ENCODE measurements around the gene TCF7L1.
"Not testable (repeated sequence)": the region's sequence is repeated elsewhere in the genome, so short reads cannot be mapped to it uniquely, and the experiment has no call there.

TCF7L1 gene

GRCh38 chr2:85183479-85183878 is 50.3 kb downstream of the TCF7L1 start:
- H3K27me3 Mint-ChIP-seq, result peaks cover 2% of the 10 kb centered on the region
- no peaks in the 10 kb centered on the region for H3K36me3 Mint-ChIP-seq
- H3K27ac Mint-ChIP-seq, result no peak overlapping the region
- H3K4me1 Mint-ChIP-seq, result no peaks in the 10 kb centered on the region
- H3K4me3 Mint-ChIP-seq, result no peak overlapping the region
- no peaks in the 10 kb centered on the region for H3K9me3 Mint-ChIP-seq

GRCh38 chr2:85184231-85184630 is 51.0 kb downstream of the TCF7L1 start:
- H3K27me3 Mint-ChIP-seq, result peaks cover 2% of the 10 kb centered on the region
- no peaks in the 10 kb centered on the region for H3K4me1 Mint-ChIP-seq
- H3K27ac Mint-ChIP-seq, result no peak overlapping the region
- no peak overlapping the region for H3K4me3 Mint-ChIP-seq
- H3K9me3 Mint-ChIP-seq, result no peaks in the 10 kb centered on the region
- no peaks in the 10 kb centered on the region for H3K36me3 Mint-ChIP-seq

- Mint-ChIP-seq H3K4me3 (no peak overlapping the region), H3K27me3 (peaks cover 2% of the 10 kb centered on the region), H3K36me3 (no peaks in the 10 kb centered on the region)
These were observed 51.8 kb downstream of the TCF7L1 start for GRCh38 chr2:85184990-85185389.

GRCh38 chr2:85185431-85185940 is 52.3 kb downstream of the TCF7L1 start:
- H3K9me3 Mint-ChIP-seq, result no peaks in the 10 kb centered on the region
- H3K27me3 Mint-ChIP-seq, result peaks cover 2% of the 10 kb centered on the region
- H3K36me3 Mint-ChIP-seq, result no peaks in the 10 kb centered on the region
- no peak overlapping the region for H3K4me3 Mint-ChIP-seq
- no peak overlapping the region for H3K27ac Mint-ChIP-seq
- H3K4me1 Mint-ChIP-seq, result no peaks in the 10 kb centered on the region

More at GRCh38 chr2:85184990-85185389, 51.8 kb downstream of the TCF7L1 start:
- no peaks in the 10 kb centered on the region for H3K9me3 Mint-ChIP-seq
- H3K27ac Mint-ChIP-seq, result no peak overlapping the region
- H3K4me1 Mint-ChIP-seq, result no peaks in the 10 kb centered on the region

- no peaks in the 10 kb centered on the region for H3K36me3 Mint-ChIP-seq
- no peak overlapping the region for H3K4me3 Mint-ChIP-seq
- no peak overlapping the region for H3K27ac Mint-ChIP-seq
- H3K4me1 Mint-ChIP-seq, result no peaks in the 10 kb centered on the region
- peaks cover 2% of the 10 kb centered on the region for H3K27me3 Mint-ChIP-seq
- no peaks in the 10 kb centered on the region for H3K9me3 Mint-ChIP-seq
These were observed 53.9 kb downstream of the TCF7L1 start for GRCh38 chr2:85187069-85187468.

- H3K36me3 Mint-ChIP-seq, result no peaks in the 10 kb centered on the region
- peaks cover 2% of the 10 kb centered on the region for H3K27me3 Mint-ChIP-seq
- H3K27ac Mint-ChIP-seq, result no peak overlapping the region
- no peak overlapping the region for H3K4me3 Mint-ChIP-seq
- H3K9me3 Mint-ChIP-seq, result no peaks in the 10 kb centered on the region
- no peaks in the 10 kb centered on the region for H3K4me1 Mint-ChIP-seq
These were observed 55.7 kb downstream of the TCF7L1 start for GRCh38 chr2:85188852-85189251.

- H3K27me3 Mint-ChIP-seq, result peaks cover 2% of the 10 kb centered on the region
- H3K36me3 Mint-ChIP-seq, result no peaks in the 10 kb centered on the region
- H3K4me3 Mint-ChIP-seq, result no peak overlapping the region
- H3K9me3 Mint-ChIP-seq, result no peaks in the 10 kb centered on the region
- H3K27ac Mint-ChIP-seq, result no peak overlapping the region
- no peaks in the 10 kb centered on the region for H3K4me1 Mint-ChIP-seq
These were observed 56.5 kb downstream of the TCF7L1 start for GRCh38 chr2:85189606-85190270.

- Mint-ChIP-seq H3K4me3 (no peak overlapping the region), H3K27ac (peak overlapping the region; percentile 62), H3K27me3 (peaks cover 2% of the 10 kb centered on the region), H3K9me3 (no peaks in the 10 kb centered on the region), H3K4me1 (no peaks in the 10 kb centered on the region), H3K36me3 (no peaks in the 10 kb centered on the region)
These were observed 58.0 kb downstream of the TCF7L1 start for GRCh38 chr2:85191157-85191556.

GRCh38 chr2:85194780-85195480 is 61.7 kb downstream of the TCF7L1 start:
- Mint-ChIP-seq H3K27me3 (no peaks in the 10 kb centered on the region), H3K9me3 (no peaks in the 10 kb centered on the region), H3K27ac (no peak overlapping the region), H3K4me1 (no peaks in the 10 kb centered on the region), H3K36me3 (no peaks in the 10 kb centered on the region), H3K4me3 (no peak overlapping the region)

GRCh38 chr2:85195956-85196355 is 62.8 kb downstream of the TCF7L1 start:
- Mint-ChIP-seq H3K4me1 (no peaks in the 10 kb centered on the region), H3K27me3 (no peaks in the 10 kb centered on the region), H3K36me3 (no peaks in the 10 kb centered on the region), H3K27ac (no peak overlapping the region), H3K4me3 (no peak overlapping the region), H3K9me3 (no peaks in the 10 kb centered on the region)

- no peak overlapping the region for H3K27ac Mint-ChIP-seq
- H3K4me3 Mint-ChIP-seq, result no peak overlapping the region
- no peaks in the 10 kb centered on the region for H3K27me3 Mint-ChIP-seq
- no peaks in the 10 kb centered on the region for H3K4me1 Mint-ChIP-seq
- no peaks in the 10 kb centered on the region for H3K9me3 Mint-ChIP-seq
- H3K36me3 Mint-ChIP-seq, result no peaks in the 10 kb centered on the region
These were observed 66.5 kb downstream of the TCF7L1 start for GRCh38 chr2:85199698-85200097.

GRCh38 chr2:85209887-85210286 is 76.7 kb downstream of the TCF7L1 start:
- Mint-ChIP-seq H3K4me3 (no peak overlapping the region), H3K27me3 (peaks cover 9% of the 10 kb centered on the region), H3K27ac (no peak overlapping the region)

GRCh38 chr2:85210511-85210910 is 77.3 kb downstream of the TCF7L1 start:
- no peak overlapping the region for H3K4me3 Mint-ChIP-seq
- no peaks in the 10 kb centered on the region for H3K36me3 Mint-ChIP-seq
- no peak overlapping the region for H3K27ac Mint-ChIP-seq
- H3K27me3 Mint-ChIP-seq, result peaks cover 9% of the 10 kb centered on the region
- H3K9me3 Mint-ChIP-seq, result no peaks in the 10 kb centered on the region
- no peaks in the 10 kb centered on the region for H3K4me1 Mint-ChIP-seq

More at GRCh38 chr2:85209887-85210286, 76.7 kb downstream of the TCF7L1 start:
- H3K36me3 Mint-ChIP-seq, result no peaks in the 10 kb centered on the region
- H3K4me1 Mint-ChIP-seq, result no peaks in the 10 kb centered on the region
- no peaks in the 10 kb centered on the region for H3K9me3 Mint-ChIP-seq

- H3K9me3 Mint-ChIP-seq, H3K4me3 Mint-ChIP-seq, H3K36me3 Mint-ChIP-seq, H3K4me1 Mint-ChIP-seq, H3K27me3 Mint-ChIP-seq, H3K27ac Mint-ChIP-seq: not testable (repeated sequence)
These were observed 78.4 kb downstream of the TCF7L1 start for GRCh38 chr2:85211606-85212005.

GRCh38 chr2:85212841-85213240 is 79.6 kb downstream of the TCF7L1 start:
- H3K4me3 Mint-ChIP-seq, result no peak overlapping the region
- H3K36me3 Mint-ChIP-seq, result no peaks in the 10 kb centered on the region
- no peaks in the 10 kb centered on the region for H3K4me1 Mint-ChIP-seq
- H3K27ac Mint-ChIP-seq, result no peak overlapping the region
- H3K27me3 Mint-ChIP-seq, result peaks cover 9% of the 10 kb centered on the region
- no peaks in the 10 kb centered on the region for H3K9me3 Mint-ChIP-seq

- peaks cover 7% of the 10 kb centered on the region for H3K27me3 Mint-ChIP-seq
- H3K27ac Mint-ChIP-seq, result no peak overlapping the region
- H3K9me3 Mint-ChIP-seq, result no peaks in the 10 kb centered on the region
- no peaks in the 10 kb centered on the region for H3K4me1 Mint-ChIP-seq
- no peaks in the 10 kb centered on the region for H3K36me3 Mint-ChIP-seq
- no peak overlapping the region for H3K4me3 Mint-ChIP-seq
These were observed 80.2 kb downstream of the TCF7L1 start for GRCh38 chr2:85213404-85213803.

All from activated naive CD4-positive, alpha-beta T cell treated with anti-CD3 and anti-CD28 coated beads, Interleukin-2, amount 50 U/mL, for 24 hours (primary cell).